Stimulated activated CD4-positive, alpha-beta T cell treated with anti-CD3 and anti-CD28 coated beads, TNF-alpha, amount 100 ng/mL, for 4 hours (primary cell): ENCODE results near the gene RAB20.
"Not testable (repeated sequence)": the region's sequence is repeated elsewhere in the genome, so short reads cannot be mapped to it uniquely, and the experiment has no call there.

Source experiments
- DNase-seq, 3 experiments: peaks; one replicate each; pipeline ENCODE4 v3.0.0-alpha.2; 2020; ENCODE audit warnings: low read depth in 3 of 3

RAB20 gene

DNA sequence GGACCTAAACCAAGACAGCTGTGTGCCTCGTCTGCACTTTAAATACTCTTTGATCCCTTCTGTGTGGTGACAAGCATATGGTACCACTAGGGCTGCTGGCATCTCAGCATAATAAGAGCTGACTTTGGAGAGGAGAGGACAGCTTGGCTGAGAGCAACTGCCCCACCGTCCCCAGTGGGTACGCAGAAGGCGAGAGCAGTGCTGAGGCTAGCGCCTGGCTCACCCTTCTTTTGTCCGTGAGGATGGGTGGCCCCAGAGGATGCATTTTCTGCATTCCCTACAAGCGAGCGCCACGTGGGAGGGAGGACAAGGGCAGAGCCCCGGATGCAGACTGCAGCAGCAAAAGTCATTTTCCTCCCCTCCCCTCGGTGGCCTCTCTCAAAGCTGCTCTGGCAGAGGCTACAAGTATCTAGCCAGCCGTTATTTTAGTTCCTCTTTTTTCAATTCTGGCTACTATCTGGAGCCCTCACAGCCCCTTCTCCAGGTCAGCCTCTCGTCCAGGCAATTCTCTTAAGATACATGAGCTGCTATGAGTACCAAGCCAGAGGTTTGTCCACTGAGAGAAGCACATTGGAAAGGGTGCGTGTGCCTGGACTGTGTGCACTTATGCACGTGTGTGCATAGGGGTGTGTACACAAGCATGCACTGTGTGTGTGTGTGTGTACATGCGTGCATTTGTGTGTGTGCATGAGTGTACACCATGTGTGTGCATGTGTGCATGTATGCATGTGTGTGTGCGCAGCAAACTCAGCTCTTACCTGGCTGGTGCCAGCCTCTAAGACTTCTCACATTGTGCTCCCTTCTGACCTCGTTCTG, 51.3 kb downstream of the RAB20 start:
- no peak for DNase-seq

- DNase-seq, result no peak
Measured at GRCh38 chr13:110509478-110509926, 52.0 kb downstream of the RAB20 start.

DNA sequence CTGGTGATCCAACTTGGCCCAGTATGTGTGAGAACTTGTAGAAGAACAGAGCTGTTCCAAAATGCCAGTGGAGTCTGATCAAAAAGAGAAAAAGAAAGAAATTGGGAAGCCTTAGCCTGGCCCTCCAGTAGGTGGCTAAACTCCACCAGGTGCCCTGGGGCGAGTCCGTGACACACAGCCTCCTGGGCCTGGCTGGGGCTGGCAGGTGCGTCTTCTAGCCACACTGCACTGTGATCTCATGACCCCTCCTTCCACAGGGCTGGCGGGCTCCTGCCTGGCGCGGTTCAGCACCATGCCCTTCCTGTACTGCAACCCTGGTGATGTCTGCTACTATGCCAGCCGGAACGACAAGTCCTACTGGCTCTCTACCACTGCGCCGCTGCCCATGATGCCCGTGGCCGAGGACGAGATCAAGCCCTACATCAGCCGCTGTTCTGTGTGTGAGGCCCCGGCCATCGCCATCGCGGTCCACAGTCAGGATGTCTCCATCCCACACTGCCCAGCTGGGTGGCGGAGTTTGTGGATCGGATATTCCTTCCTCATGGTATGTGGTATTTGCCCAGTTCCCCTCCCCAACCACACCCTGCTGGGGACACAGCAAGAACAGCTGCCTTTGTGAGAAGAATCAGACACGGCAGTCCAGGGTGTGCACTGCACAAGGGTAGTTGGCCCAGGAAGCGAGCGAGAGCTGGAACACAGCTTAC, 53.7 kb downstream of the RAB20 start:
- DNase-seq, result no peak

- no peak for DNase-seq
Measured at GRCh38 chr13:110506859-110507566, 54.5 kb downstream of the RAB20 start.

DNA sequence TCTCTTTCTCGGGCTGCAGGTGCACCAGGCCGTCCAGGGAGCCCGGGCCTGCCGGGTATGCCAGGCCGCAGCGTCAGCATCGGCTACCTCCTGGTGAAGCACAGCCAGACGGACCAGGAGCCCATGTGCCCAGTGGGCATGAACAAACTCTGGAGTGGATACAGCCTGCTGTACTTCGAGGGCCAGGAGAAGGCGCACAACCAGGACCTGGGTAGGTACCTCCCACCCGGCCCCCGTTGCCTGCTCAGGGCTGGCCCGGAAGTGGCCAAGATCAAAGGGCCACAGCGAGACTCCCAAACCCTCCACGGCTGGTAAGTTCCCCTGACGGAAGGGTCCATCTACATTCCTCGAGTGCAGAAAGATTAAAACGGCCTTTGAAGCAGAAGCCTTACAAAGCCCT, 55.1 kb downstream of the RAB20 start:
- no peak for DNase-seq

- DNase-seq, result no peak
Measured at GRCh38 chr13:110505594-110505993, 55.9 kb downstream of the RAB20 start.

DNA sequence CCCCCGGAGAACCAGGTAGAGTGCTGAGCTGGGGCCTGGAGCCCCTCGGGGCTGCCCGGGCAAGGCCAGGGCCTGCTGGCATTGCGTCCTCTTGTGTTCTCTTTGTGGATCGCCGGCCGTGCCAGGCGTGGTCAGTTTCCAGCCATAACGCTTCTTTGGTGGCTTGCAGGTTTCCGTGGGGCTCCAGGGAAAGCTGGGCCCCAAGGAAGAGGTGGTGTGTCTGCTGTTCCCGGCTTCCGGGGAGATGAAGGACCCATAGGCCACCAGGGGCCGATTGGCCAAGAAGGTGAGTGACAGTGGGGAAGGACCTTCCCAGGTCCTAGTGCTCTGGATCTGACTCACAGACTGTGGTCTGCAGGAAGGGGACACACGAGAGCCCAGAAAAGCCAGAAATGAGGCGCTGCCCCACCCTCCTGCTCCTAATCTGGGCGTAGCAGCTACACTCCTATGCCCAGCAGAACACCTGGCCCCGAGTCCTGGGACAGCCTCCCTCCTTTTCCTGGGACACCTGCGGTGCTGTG, 57.5 kb downstream of the RAB20 start:
- no peak for DNase-seq

DNA sequence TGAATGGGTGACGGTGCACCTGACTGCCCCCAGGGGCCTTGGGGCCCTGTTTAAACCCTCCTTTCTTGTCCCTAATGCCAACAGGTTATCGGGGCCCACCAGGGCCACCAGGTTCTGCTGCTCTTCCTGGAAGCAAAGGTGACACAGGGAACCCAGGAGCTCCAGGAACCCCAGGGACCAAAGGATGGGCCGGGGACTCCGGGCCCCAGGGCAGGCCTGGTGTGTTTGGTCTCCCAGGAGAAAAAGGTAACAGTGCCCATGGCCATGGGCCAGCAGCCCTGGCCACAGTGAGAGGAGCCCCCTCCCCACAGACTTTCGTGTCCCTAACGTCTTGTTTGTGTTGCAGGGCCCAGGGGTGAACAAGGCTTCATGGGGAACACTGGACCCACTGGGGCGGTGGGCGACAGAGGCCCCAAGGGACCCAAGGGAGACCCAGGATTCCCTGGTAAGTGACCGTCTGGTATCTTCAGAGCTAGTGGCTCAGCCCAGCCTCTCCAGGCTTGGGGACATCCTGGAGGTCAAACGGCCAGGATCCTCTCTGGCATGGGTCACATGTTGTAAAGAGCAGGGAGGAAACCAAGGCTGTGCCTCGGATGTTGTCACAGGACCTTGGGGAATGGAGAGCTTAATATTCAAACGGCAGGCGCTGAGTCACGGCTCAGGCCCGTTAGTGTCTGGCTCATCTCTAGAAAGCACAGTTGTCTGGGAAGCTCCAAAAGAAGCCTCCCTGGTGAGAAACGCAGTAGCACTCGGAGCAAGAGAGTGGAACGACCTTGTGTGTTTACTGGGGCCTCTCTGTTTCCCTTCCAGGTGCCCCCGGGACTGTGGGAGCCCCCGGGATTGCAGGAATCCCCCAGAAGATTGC, 58.3 kb downstream of the RAB20 start:
- DNase-seq, result no peak

- DNase-seq, result no peak
Measured at GRCh38 chr13:110501188-110501587, 60.3 kb downstream of the RAB20 start.

GRCh38 chr13:110500341-110500740, 61.2 kb downstream of the RAB20 start:
- no peak for DNase-seq

DNA sequence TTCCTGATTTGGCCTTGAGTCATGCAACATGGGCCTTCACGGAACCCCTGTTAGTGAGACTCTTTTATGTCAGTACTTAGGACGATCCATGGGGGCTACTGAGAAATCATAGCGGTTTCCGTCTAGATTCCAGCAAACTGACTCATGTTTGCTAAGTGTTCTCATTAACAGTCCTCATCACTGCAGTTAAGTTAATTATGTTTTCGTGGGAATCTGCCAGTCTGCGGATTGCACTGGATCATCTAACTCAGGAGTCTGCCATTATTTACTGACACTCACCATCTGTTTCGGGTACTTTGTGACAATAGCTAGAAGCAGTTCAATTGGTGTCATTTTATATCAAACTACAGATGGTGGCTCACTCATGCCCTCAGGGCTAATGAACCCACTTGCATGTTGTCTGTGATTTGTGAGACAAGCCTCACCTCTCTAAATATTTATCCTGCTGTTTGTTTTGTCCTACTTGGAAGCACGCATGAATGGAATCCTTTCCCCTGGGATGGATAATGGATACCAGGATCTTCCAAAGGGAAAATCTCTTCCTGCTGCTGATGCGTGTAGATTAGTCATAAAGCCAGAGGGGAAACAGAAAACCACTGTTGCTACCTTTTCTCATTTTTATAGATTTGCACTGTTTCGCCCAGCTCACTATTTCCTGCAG, 61.8 kb downstream of the RAB20 start:
- no peak for DNase-seq

GRCh38 chr13:110498765-110499164, 62.8 kb downstream of the RAB20 start:
- DNase-seq, result no peak

DNA sequence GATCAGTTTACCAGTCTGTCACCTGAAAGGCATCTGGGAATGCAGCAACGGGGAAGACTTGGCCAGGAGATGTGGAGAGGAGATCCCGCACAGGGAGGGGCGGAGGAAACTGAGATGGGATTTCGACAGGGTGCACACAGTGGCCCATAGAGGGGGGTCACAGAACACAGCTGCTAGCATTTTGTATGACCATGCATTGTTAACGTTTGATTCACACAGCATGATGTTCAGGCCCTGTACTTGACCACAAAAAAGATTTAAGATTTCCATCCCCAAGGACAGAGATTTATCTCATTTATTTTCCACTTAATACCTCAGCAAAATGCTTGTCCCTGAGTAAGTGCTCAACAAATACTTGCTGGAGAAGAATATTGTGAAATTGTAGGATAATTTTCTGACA, 63.2 kb downstream of the RAB20 start:
- no peak for DNase-seq

DNA sequence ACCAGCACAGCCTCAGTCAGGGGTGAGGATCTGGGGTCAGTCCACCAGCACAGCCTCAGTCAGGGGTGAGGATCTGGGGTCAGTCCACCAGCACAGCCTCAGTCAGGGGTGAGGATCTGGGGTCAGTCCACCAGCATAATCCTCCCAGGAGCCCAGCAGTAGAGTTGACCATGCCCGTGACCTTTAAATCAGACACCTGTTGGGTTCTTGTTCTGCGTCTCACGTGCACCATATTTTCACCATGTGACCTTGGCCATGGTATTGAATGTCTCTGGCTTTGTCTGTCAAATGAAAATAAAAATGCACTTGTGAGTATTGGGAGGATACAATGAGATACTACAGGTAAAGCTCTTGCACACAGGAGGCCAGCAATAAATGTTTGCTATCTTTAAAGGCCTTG, 63.6 kb downstream of the RAB20 start:
- not testable (repeated sequence) for DNase-seq

DNA sequence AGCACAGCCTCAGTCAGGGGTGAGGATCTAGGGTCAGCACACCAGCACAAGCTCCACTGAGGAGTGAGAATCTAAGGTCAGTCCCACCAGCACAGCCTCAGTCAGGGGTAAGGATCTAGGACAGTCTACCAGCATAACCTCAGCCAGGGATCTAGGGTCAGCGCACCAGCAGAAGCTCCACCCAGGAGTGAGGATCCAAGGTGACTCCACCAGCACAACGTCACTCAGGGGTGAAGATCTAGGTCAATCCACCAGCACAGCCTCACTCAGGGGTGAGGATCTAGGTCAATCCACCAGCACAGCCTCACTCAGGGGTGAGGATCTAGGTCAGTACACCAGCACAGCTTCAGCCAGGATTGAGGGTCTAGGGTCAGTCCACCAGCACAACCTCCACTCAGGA, 64.5 kb downstream of the RAB20 start:
- DNase-seq, result no peak

DNA sequence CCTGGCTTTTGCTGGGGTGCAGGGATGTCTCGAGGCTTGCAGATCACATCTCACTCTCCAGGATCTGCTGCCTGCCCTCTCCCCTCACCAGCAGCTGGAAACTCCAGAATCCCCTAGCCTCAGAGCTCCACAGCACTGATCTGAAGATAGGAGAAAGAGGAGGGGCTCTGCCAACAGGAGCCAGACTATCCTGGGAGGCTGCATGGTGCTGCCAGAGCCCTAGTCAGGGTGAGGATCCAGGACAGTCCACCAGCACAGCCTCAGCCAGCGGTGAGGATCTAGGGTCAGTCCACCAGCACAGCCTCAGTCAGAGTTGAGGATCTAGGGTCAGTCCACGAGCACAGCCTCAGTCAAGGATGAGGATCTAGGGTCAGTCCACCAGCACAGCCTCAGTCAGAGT, 65.2 kb downstream of the RAB20 start:
- DNase-seq, result no peak

- no peak for DNase-seq
Measured at GRCh38 chr13:110495881-110496280, 65.6 kb downstream of the RAB20 start.

- DNase-seq, result no peak
Measured at GRCh38 chr13:110495376-110495775, 66.1 kb downstream of the RAB20 start.

DNA sequence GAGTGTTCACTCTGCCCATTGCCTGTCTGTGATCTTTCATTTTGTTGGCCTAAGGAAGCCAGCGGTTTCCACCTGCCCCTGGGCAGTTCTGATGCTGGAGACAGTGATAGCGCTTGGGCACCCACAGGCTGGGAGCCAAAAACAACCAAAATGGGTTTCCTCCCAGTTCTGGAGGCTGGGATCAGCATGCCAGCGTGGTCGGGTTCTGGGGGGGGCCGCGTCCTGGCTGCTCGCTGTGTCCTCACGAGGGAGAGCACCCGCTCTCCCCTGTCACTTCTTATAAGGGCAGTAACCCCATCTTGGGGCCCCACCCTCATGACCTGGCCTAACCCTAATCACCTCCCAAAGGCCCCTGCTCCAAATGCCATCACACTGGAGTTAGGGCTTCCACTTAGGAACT, 67.9 kb downstream of the RAB20 start:
- DNase-seq, result no peak

DNA sequence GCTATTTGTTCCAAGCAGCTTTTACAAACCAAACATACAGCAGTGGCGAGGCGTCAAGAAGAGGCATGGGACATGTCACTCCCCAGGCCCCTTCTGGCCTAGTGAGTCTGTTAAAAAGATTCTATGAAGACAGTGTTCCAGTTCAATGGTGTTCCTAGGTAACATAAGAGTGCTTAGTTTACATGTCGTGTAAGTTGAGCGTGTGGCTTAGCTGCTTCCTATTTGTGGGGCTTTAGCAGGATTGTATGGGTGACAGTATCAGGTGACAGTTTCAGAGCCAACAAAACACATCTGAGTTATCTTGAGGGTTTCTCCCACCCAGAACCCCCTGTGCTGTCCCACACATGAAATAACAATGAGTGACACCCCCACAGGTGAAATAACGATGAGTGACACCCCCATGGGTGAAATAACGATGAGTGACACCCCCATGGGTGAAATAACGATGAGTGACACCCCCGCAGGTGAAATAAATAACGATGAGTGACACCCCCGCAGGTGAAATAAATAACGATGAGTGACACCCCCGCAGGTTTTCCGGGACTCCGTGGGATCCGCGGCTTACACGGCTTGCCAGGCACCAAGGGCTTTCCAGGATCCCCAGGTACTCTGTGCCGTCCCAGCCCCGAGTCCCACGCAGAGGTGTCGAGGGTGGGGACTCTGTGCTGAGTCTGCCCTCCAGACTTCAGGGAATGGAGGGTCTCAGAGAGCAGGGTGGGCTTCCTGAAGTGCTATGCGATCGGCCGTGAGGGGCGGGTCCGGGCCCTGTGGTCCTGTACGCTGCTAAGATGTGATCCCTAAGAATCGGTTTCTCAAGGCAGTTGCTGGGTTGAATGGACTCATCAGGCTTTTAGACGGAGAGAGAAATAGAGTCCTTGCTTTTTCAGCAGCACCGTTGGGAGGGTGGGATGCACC, 68.6 kb downstream of the RAB20 start:
- DNase-seq, result no peak
